Naive B cell (primary cell): ENCODE measurements around the gene KIAA0319L. TPM values are rescaled to one million over a fixed set of nuclear protein-coding genes. Genes with fewer than 3 reads are reported as not detected.

Source experiments
- ATAC-seq, 2 donors: fragments of 150-1000 bp; cut with Tn5 transposase; 2 replicates each; pipeline ENCODE4 v1.10.0; 2021; ENCODE audit warnings: low read depth in 2 of 2, mild to moderate bottlenecking in 2 of 2, moderate library complexity in 2 of 2
- DNase-seq: peaks from one replicate; pipeline ENCODE4 v3.0.0; 2022
- H3K27ac Mint-ChIP-seq, 6 donors: one replicate each; pipeline ENCODE4 v1.8.0; 2020 to 2022; ENCODE audit warnings: mild to moderate bottlenecking in 6 of 6, mixed read lengths in 6 of 6, moderate library complexity in 5 of 6, inconsistent platforms in 2 of 6
- H3K27me3 Mint-ChIP-seq, 3 donors: one replicate each; pipeline ENCODE4 v1.8.0; 2021 to 2022; ENCODE audit warnings: mixed read lengths in 3 of 3, mild to moderate bottlenecking in 1 of 3
- H3K36me3 Mint-ChIP-seq, 2 donors: one replicate each; pipeline ENCODE4 v1.8.0; 2020 to 2022; ENCODE audit warnings: mixed read lengths in 2 of 2, inconsistent platforms in 1 of 2, mild to moderate bottlenecking in 1 of 2
- H3K4me1 Mint-ChIP-seq, 3 donors: one replicate each; pipeline ENCODE4 v1.8.0; 2020 to 2022; ENCODE audit warnings: mixed read lengths in 3 of 3, inconsistent platforms in 1 of 3, mild to moderate bottlenecking in 1 of 3, moderate library complexity in 1 of 3
- H3K4me3 Mint-ChIP-seq, 8 donors: one replicate each; pipeline ENCODE4 v1.8.0; 2020 to 2022; ENCODE audit warnings: mild to moderate bottlenecking in 8 of 8, mixed read lengths in 8 of 8, moderate library complexity in 8 of 8, inconsistent platforms in 2 of 8
- H3K9me3 Mint-ChIP-seq, 7 donors: one replicate each; pipeline ENCODE4 v1.8.0; 2020 to 2022; ENCODE audit warnings: mixed read lengths in 7 of 7, mild to moderate bottlenecking in 5 of 7, inconsistent platforms in 2 of 7, moderate library complexity in 1 of 7
- polyA plus RNA-seq, 6 donors: library from polyadenylated mRNA; unstranded; fragments of 300-500 nt; fragmentation: Illumina TruSeq; gene quantifications; one replicate each; pipeline ENCODE4 v1.2.3, GENCODE V29; 2021; ENCODE audit warnings: low read depth in 6 of 6

Gene KIAA0319L
- polyA plus RNA-seq, 6 donors from 2014 or later, result 17.1 to 29.0 (median 22.6) TPM

DNA sequence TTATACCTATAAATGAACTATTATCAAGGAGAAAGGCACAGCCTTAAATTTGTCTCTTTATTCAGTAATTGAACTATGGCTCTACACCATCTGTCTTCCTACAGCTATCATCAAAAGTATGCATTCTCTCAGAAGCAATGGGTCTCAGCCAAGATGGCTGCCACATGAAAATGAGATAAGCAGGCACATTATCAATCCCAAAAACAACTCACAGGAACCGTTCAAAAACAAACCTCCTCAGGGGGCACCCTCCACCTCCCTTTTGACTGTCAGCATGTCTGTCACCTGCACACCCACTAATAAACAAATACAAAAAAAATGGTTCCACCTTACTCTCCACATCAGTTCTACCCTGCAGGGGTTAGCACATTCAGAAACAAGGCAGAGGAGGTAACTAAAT, 23.6 kb downstream of the KIAA0319L start:
- Mint-ChIP-seq H3K9me3 (peaks cover 4 to 19% (median 16%) of the 10 kb centered on the region in 7 donors), H3K4me1 (peaks cover 20 to 29% (median 23%) of the 10 kb centered on the region in 3 donors), H3K4me3 (no peak overlapping the region), H3K27me3 (no peaks in the 10 kb centered on the region), H3K36me3 (peaks cover 20 to 22% of the 10 kb centered on the region in 2 donors), H3K27ac (no peak overlapping the region)
- DNase-seq, result no peak
- ATAC-seq, result no peak

DNA sequence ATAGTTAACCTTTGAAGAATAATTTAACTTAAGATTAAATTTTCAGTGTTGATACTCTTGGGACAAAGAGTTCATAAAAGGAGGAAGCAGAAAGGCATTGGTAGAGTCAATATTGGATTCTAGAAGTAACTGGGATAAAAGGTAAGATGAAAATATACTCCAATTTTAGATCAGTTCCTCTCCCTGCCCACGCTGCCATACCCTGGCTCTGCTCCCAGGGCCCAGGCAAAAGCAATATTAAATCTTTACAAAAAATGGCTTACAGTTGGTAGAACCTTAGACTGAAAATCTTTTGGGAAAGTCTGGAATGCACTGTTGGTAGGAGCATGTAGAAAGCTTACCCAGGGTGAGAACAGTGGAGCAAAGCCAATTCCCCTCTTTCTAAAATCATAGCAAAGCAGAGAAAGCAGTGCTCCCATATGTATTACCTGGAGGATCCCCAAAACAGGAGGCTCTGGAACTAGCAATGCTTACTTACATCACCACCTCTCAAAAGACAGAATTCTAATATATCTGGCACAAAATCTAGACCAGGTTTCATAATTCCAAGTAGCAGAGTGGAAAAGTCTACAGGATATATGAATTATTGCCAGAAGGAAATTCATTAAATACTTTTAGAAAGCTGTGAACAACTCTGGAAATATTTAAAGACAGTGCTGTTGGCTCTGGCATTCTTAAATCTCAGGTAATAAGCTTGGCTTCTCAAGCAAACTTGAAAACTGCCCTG, 24.5 kb downstream of the KIAA0319L start:
- H3K9me3 Mint-ChIP-seq, result peaks cover 7 to 21% (median 16%) of the 10 kb centered on the region in 7 donors
- peak overlapping the region in 1 of 6 donors; percentile 62 for H3K27ac Mint-ChIP-seq

DNA sequence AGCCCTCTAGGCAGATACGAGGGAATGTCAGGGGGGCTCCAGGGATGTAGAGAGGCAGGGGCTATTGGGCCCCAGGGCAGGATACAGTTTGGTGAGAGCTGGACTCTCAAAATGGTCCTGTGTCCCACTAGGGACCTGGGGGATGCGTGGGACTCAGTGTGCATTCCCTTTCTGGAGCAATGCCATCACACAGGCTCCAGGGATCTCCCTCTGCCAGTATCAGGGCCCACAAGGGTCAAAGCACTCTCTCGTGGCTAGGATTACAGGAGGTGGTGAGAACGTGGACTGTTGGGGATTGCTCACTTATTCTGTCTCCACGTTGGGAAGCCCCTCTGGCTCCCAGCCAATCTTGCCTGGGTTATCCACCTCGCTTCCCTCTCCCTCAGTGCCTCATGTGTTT, 25.8 kb downstream of the KIAA0319L start:
- ATAC-seq, result no peak
- peak overlapping the region in 1 of 6 donors; percentile 16 for H3K27ac Mint-ChIP-seq
- no peak overlapping the region for H3K4me3 Mint-ChIP-seq
- no peaks in the 10 kb centered on the region for H3K27me3 Mint-ChIP-seq
- H3K9me3 Mint-ChIP-seq, result peaks cover 8 to 23% (median 16%) of the 10 kb centered on the region in 7 donors
- peaks cover 21 to 35% of the 10 kb centered on the region in 2 donors for H3K36me3 Mint-ChIP-seq
- H3K4me1 Mint-ChIP-seq, result peaks cover 7 to 29% (median 23%) of the 10 kb centered on the region in 3 donors
- DNase-seq, result no peak

More for the DNA sequence above, 24.5 kb downstream of the KIAA0319L start:
- peaks cover 21 to 27% of the 10 kb centered on the region in 2 donors for H3K36me3 Mint-ChIP-seq
- H3K27me3 Mint-ChIP-seq, result no peaks in the 10 kb centered on the region
- DNase-seq (no peak), ATAC-seq (no peak)
- H3K4me1 Mint-ChIP-seq, result peaks cover 15 to 29% (median 25%) of the 10 kb centered on the region in 3 donors
- H3K4me3 Mint-ChIP-seq, result no peak overlapping the region

DNA sequence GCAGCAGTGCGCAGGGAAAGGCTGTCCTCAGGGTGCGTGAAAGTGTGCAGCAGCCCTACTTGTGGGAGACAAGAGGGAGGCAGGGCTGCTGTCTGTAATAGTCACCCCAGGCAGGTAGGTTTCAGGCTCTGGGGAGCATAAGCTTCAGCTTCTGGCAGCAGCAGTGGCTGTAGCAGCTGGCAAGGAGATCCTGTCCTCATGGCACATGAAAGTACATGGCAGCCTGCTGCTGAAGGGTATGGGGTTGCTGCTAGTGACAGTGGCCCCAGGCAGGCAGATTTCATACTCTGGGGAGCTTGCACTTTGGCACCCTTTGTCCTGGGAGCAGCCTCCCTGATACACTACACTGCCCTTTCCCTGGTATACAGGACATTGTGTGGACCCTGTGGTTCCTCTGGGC, 26.3 kb downstream of the KIAA0319L start:
- no peak overlapping the region for H3K4me3 Mint-ChIP-seq
- peaks cover 8 to 23% (median 16%) of the 10 kb centered on the region in 7 donors for H3K9me3 Mint-ChIP-seq
- peaks cover 21 to 35% of the 10 kb centered on the region in 2 donors for H3K36me3 Mint-ChIP-seq
- peaks cover 7 to 28% (median 22%) of the 10 kb centered on the region in 3 donors for H3K4me1 Mint-ChIP-seq
- DNase-seq (no peak), ATAC-seq (no peak)
- no peak overlapping the region for H3K27ac Mint-ChIP-seq
- no peaks in the 10 kb centered on the region for H3K27me3 Mint-ChIP-seq

DNA sequence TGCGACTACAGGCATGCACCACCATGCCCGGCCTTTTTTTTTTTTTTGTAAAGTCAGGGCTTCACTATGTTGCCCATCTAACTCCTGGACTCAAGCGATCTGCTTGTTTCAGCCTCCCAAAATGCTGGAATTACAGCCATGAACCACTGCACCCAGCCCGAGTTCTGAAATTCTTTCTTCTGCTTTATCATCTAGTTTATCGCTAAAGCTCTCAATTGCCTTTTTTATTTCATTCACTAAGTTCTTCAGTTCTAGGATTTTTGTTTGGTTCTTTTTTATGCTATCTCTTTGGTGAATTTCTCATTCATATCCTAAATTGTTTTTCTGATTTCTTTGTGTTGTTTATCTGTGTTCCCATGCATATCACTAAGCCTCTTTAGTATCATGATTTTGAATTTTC, 27.0 kb downstream of the KIAA0319L start:
- peaks cover 8 to 26% (median 16%) of the 10 kb centered on the region in 7 donors for H3K9me3 Mint-ChIP-seq
- H3K27ac Mint-ChIP-seq, result peak overlapping the region in 1 of 6 donors; percentile 83
- H3K27me3 Mint-ChIP-seq, result no peaks in the 10 kb centered on the region
- H3K4me1 Mint-ChIP-seq, result peaks cover 7 to 21% (median 16%) of the 10 kb centered on the region in 3 donors
- no peak for ATAC-seq
- H3K4me3 Mint-ChIP-seq, result no peak overlapping the region
- H3K36me3 Mint-ChIP-seq, result peaks cover 21 to 35% of the 10 kb centered on the region in 2 donors
- DNase-seq, result no peak

DNA sequence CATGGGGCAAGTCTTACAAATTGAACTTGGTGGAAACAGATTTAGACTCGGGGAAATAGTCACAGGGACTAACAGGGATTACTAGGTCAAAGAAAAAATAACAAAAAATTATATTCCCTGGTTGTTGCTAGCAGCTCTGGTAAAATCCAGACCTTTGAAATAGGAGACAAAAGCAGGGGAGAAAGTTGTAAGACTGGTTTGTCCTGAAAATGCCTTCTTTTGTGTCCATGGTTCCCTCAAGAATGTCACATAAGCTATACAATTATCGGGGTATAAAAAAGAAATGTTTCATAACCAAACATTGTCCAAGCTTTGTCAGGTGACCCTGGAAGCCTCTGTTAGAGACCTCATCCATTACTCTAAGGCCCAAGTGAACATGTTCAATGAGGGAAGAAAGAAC, 33.1 kb downstream of the KIAA0319L start:
- ATAC-seq (no peak), DNase-seq (no peak)
- no peak overlapping the region for H3K27ac Mint-ChIP-seq
- no peak overlapping the region for H3K4me3 Mint-ChIP-seq
- peaks cover 0 to 11% (median 8%) of the 10 kb centered on the region in 7 donors for H3K9me3 Mint-ChIP-seq
- no peaks in the 10 kb centered on the region for H3K27me3 Mint-ChIP-seq
- peaks cover 18 to 30% of the 10 kb centered on the region in 2 donors for H3K36me3 Mint-ChIP-seq
- H3K4me1 Mint-ChIP-seq, result peaks cover 5 to 22% (median 6%) of the 10 kb centered on the region in 3 donors

DNA sequence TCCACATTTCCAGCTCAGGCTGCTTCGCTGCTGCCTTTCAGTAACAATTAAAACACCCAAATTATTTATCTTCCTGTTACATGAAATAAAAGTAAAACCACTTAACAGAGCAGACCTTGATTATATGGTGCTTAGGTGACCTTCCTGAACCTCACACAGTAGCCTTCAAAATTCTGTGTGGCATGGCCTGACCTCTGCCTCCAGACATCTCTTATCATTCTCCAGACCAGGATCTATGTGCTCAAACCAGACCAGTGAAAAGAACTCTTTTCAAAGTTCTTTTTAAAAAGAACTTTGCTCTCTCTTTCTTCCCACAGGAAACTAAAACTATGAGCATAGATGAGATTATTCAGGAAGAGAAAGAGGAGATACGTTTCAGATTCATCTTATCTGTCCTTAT, 37.8 kb downstream of the KIAA0319L start:
- Mint-ChIP-seq H3K4me3 (no peak overlapping the region), H3K27me3 (no peaks in the 10 kb centered on the region), H3K36me3 (peaks cover 42 to 48% of the 10 kb centered on the region in 2 donors), H3K9me3 (peaks cover 12 to 36% (median 27%) of the 10 kb centered on the region in 7 donors), H3K27ac (peak overlapping the region in 1 of 6 donors; percentile 39), H3K4me1 (peaks cover 17 to 35% (median 23%) of the 10 kb centered on the region in 3 donors)
- DNase-seq (no peak), ATAC-seq (no peak)

DNA sequence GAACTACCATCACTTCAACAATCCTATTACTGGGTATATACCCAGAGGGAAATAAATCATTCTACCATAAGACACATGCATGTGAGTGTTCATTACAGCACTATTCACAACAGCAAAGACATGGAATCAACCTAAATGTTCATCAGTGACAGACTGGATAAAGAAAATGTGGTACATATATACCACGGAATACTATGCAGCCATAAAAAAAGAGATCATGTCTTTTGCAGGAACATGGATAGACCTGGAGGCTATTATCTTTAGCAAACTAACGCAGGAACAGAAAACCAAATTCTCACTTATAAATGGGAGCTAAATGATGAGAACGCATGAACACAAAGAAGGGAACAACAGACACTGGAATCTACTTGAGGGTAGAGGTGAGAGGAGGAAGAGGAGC, 39.0 kb downstream of the KIAA0319L start:
- DNase-seq (no peak), ATAC-seq (no peak)
- peaks cover 37 to 41% of the 10 kb centered on the region in 2 donors for H3K36me3 Mint-ChIP-seq
- peaks cover 19 to 41% (median 24%) of the 10 kb centered on the region in 3 donors for H3K4me1 Mint-ChIP-seq
- no peaks in the 10 kb centered on the region for H3K27me3 Mint-ChIP-seq
- peaks cover 12 to 37% (median 27%) of the 10 kb centered on the region in 7 donors for H3K9me3 Mint-ChIP-seq
- H3K27ac Mint-ChIP-seq, result no peak overlapping the region
- no peak overlapping the region for H3K4me3 Mint-ChIP-seq

DNA sequence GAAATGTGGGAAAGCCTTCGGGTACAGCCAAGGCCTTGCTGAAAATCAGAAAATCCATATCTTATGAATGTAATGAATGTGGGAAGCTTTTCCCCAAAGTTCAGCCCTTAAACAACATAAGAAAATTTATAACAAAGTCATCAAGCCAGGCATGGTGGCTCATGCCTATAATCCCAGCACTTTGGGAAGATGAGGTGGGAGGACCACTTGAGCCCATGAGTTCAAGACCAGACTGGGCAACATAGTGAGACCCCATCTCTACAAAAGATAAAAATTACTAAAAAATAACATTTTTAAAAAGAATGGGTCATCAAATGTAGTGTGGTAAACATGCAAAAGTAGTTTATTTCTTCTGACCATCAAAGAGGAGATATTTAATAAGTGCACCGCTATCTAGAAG, 45.9 kb downstream of the KIAA0319L start:
- peaks cover 35 to 54% (median 40%) of the 10 kb centered on the region in 3 donors for H3K4me1 Mint-ChIP-seq
- H3K9me3 Mint-ChIP-seq, result peaks cover 5 to 19% (median 13%) of the 10 kb centered on the region in 7 donors

DNA sequence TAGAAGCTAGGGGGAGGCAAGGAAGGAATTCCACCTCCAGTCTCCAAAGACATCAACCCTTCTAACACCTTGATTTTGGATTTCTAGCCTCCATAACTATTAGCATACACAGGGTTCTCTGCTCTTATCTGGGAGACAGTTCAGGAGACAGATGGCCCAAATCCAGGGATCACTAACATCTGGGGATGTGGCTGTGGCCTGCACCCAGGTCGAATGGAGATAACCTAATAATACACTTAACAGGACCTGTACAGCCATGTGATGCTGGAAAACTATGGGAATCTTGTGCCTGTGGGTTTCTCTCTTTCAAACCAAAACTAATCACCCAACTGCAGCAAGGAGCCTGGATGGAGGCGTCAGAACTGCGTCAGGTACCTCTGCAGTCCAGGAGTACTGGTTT, 47.6 kb downstream of the KIAA0319L start:
- no peak overlapping the region for H3K4me3 Mint-ChIP-seq
- H3K27ac Mint-ChIP-seq, result peak overlapping the region in 3 of 6 donors; percentile 11 to 66 (median 30)
- no peaks in the 10 kb centered on the region for H3K27me3 Mint-ChIP-seq
- DNase-seq, result no peak
- no peak for ATAC-seq
- peaks cover 0 to 3% (median 0%) of the 10 kb centered on the region in 7 donors for H3K9me3 Mint-ChIP-seq
- H3K4me1 Mint-ChIP-seq, result peaks cover 32 to 45% (median 32%) of the 10 kb centered on the region in 3 donors
- H3K36me3 Mint-ChIP-seq, result peaks cover 6 to 14% of the 10 kb centered on the region in 2 donors

More for the DNA sequence above, 45.9 kb downstream of the KIAA0319L start:
- no peak for DNase-seq
- H3K27ac Mint-ChIP-seq, result no peak overlapping the region
- peaks cover 13 to 18% of the 10 kb centered on the region in 2 donors for H3K36me3 Mint-ChIP-seq
- H3K4me3 Mint-ChIP-seq, result no peak overlapping the region
- H3K27me3 Mint-ChIP-seq, result no peaks in the 10 kb centered on the region
- no peak for ATAC-seq

DNA sequence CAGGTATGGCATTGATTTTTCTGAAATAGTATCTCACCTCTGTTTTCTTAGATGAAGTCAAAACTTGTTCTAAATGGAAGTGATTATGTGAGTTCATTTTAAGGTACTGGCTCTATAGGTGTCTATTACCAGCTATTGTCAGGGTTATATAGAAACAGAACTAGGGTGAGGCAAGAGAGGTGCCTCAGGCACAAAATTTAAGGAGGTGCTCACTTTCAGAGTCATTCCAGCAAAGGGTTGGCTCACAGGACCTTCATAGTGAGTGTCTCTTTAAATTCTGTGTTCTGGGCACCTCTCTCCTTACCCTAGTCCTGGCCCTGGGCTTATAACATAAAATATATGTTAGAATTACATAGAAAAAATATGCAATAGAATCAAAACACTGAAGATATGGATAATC, 49.3 kb downstream of the KIAA0319L start:
- Mint-ChIP-seq H3K4me3 (peak overlapping the region in 1 of 8 donors; percentile 2), H3K9me3 (no peaks in the 10 kb centered on the region), H3K27me3 (no peaks in the 10 kb centered on the region), H3K4me1 (peaks cover 27 to 37% (median 29%) of the 10 kb centered on the region in 3 donors), H3K36me3 (peaks cover 6 to 14% of the 10 kb centered on the region in 2 donors), H3K27ac (peak overlapping the region in 1 of 6 donors; percentile 1)
- ATAC-seq, result no peak
- DNase-seq, result no peak

DNA sequence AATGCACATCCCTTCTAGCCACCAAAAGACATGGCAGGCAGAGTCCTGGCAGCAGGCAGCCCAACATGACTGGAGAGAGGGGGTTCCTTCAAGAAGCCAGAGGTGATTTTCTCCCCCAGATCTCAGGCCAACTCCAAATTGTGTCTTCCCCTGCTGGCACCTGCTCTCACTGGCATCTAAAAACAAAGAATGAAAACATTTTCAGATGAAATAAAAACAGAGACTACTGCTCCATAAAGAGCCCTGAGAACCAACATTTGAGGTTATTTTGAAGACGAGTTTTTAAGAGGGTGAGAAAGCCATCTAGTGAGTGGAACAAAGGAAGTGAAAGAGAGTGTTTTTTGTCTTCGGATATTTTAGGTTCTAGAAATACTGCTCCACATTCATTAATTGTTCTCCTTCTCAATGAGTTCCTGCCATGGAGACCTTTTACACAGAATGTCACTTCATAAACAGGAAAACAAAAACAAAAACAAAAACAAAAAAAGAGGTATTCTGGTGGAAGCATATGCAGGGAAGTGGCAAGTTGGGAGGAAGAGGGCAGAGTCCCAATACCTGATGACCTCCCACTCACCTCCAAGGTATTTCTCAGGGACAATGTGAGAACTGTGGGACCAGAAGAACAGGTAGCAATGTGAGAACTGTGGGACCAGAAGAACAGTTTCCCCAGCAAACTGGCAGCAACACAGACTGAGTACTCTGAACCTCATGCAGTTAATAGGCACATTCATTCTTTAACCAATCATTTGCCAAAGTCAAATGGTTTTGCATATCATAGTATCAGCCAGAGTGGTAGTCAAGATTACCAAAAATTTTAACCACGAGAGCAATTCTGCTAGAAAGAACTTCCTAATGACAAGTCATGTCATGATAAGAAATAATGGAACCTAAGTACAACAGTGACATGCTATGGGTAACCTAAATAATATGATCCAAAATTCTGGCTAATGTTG, 50.0 kb downstream of the KIAA0319L start:
- H3K4me3 Mint-ChIP-seq, result peak overlapping the region in 3 of 8 donors; percentile 22 to 61 (median 36)
- ATAC-seq (no peak), DNase-seq (no peak)
- peaks cover 27 to 37% (median 29%) of the 10 kb centered on the region in 3 donors for H3K4me1 Mint-ChIP-seq
- no peaks in the 10 kb centered on the region for H3K27me3 Mint-ChIP-seq
- H3K36me3 Mint-ChIP-seq, result peaks cover 6 to 14% of the 10 kb centered on the region in 2 donors
- H3K27ac Mint-ChIP-seq, result peak overlapping the region in 5 of 6 donors; percentile 37 to 87 (median 52)
- H3K9me3 Mint-ChIP-seq, result no peaks in the 10 kb centered on the region
